Left renal cortex interstitium (tissue), 4 donors: ENCODE results near the gene CFAP46. TPM values are rescaled to one million over a fixed set of nuclear protein-coding genes. Genes with fewer than 3 reads are reported as not detected.
"Not testable (repeated sequence)": the region's sequence is repeated elsewhere in the genome, so short reads cannot be mapped to it uniquely, and the experiment has no call there.

ENCODE experiments used
- DNase-seq, 4 donors: peaks; one replicate each; pipeline ENCODE4 v3.0.0-alpha.2; 2013; ENCODE audit warnings: low read depth in 4 of 4, low spot score in 2 of 4, missing footprints in 1 of 4
- polyA plus RNA-seq, 4 donors: library from polyadenylated mRNA; unstranded; fragments of 120-200 nt; gene quantifications; one replicate each; pipeline ENCODE4 v1.2.1, GENCODE V29; 2013; ENCODE audit not compliant: insufficient read length in 4 of 4

The CFAP46 gene
- polyA plus RNA-seq, 4 donors: 6.2 to 12.3 (median 9.4) TPM

GRCh38 chr10:132850896-132851295, 91.5 kb downstream of the CFAP46 start:
- DNase-seq: no peak

DNA sequence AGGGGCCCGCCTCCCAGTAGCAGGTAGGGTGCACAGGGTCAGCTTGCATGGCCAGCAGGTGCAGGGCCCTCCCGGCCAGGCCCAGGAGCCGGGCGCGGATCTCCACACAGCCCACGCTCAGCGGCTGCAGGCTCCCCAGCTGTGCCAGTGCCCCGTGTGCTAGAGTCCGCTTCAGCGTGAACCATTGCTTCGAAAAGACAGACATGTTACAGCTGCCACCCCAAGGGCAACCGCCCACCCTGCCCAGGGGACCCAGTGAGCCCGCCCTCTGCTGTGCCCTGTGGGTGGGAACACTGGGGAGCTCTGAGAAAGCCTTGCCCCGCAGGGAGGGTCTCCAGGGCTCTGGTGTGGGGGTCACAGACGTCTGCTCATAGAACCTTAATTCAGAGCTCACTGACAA, 92.1 kb downstream of the CFAP46 start:
- no peak for DNase-seq

GRCh38 chr10:132849546-132850031, 92.8 kb downstream of the CFAP46 start:
- no peak for DNase-seq

DNA sequence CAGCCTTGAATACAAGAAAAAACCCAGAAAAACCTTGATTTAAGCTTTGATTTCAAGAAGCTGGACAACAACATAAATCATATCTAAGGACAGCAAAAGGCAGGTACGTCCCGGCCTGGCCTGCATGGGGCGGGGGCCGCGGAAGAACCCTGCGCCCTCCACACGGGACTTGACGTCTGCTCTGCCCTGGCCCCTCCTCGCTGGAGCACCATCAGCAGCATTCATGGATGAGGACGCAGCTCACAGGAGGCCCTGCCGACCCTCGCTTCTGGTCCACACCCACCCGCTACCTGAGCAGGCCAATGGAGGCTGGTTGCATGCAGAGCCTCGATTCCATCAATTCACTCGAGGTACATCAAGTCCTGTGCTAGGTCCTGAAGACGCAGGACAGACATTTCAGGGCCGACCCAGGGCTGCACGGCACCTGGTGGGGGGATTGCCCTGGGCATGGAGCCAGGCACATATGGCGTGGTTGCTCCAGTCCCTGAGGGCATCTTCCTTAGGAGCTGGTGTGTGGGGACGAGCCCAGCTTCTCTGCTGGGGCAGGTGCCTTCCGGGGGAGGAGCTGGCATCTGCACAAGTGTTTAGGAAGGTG, 93.3 kb downstream of the CFAP46 start:
- no peak for DNase-seq

DNA sequence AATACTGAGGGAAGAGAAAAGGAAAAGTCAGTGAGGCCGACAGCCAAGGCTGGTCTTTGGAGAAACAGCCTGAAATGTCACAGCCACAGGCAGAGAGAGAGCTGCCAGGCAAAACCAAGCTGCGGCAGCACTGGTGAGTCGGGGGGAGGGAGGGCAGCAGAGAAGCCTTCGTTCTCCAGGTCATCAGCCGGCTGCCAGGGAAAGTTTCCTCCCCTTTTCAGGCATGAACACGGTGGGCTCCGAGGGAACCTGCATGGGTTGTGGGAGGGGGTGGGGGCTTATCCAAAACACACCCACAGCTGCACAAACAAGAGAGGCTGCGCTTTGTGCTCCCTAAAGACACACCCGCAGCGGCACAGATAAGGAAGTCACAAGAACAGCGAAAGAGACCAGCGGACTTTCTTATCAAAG, 94.1 kb downstream of the CFAP46 start:
- DNase-seq: no peak

DNA sequence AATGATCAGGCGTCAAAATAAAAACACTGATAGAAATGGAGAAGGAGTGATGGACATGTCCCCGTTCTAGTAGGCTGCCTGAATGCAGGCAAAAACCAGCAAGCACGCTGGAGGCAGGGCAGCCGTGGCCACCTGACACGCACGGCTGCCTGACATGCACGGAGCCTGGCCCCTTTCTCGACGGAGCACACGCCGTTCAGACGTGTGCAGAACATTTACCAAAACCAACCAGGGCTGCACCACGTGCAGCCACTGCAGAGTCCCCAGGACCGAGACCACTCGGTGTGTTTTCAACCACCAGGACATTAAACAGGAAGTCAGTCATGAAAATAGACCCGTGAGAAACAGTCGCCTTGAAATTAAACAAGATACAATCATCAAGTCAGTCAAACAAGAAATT, 94.5 kb downstream of the CFAP46 start:
- peak in 1 of 4 donors; percentile 19 for DNase-seq

- no peak for DNase-seq
Observed at GRCh38 chr10:132847416-132847777, 95.0 kb downstream of the CFAP46 start.

GRCh38 chr10:132846631-132847415, 95.5 kb downstream of the CFAP46 start:
- no peak for DNase-seq

DNA sequence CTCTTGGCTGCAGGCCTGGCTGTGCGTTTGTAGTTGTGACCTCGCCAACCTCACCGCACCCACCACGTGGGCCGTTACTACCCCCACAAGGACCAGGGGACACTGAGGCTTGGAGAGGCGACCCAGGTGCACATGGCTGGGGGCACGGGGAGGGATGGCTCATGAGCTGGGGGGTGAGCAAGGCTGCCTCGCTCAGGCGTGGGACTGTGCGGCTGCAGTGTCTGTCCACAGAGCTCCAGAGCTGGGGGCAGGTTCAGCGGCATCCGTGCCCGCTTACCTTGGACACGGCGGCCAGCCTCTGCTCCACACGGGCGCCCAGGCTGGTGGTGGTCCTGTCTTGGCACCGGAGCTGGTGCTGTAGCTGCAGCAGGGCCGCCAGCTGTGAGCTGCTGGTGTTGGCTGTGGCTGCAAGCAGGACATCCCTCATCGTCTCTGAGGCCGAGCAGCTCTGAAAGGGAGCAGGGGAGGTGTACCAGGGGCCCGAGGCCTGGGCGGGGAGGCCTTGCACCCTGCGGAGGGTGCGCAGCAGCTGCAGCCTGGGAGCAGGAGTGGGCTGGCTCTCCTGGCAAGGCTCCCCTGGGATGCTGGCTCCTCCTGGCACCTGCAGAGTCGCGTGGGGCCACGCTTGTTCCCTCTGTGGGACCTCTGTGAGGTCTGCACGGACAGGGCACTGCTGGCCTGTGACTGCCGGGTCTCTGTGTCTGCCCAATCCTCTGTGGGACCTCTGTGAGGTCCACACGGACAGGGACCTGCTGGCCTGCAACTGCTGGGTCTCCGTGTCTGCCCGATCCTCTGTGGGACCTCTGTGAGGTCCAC, 96.4 kb downstream of the CFAP46 start:
- DNase-seq: no peak

DNA sequence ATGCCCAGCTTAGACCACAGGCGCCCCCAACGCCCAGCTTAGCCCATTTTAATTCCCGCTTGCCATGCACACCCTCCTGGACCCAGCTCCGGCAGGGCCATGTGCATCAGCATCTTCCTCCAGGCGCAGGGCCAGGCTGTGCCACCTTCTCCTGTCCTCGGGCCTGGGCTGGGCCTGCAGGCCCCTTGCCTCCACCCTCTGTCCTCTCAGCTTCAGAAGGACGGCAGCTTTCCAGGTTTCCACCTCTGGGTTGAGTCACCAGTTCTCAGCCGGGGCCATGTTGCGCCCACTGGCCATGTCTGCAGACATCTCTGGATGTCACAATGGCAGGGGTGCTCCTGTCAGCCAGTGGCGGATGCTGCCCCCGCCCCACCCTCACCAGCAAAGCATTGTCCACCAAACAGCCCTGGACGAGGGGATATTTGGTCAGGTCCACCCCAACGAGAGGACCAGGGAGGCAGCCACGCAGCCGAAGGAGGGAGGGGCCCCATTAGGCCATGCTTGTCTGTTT, 97.3 kb downstream of the CFAP46 start:
- no peak for DNase-seq

DNA sequence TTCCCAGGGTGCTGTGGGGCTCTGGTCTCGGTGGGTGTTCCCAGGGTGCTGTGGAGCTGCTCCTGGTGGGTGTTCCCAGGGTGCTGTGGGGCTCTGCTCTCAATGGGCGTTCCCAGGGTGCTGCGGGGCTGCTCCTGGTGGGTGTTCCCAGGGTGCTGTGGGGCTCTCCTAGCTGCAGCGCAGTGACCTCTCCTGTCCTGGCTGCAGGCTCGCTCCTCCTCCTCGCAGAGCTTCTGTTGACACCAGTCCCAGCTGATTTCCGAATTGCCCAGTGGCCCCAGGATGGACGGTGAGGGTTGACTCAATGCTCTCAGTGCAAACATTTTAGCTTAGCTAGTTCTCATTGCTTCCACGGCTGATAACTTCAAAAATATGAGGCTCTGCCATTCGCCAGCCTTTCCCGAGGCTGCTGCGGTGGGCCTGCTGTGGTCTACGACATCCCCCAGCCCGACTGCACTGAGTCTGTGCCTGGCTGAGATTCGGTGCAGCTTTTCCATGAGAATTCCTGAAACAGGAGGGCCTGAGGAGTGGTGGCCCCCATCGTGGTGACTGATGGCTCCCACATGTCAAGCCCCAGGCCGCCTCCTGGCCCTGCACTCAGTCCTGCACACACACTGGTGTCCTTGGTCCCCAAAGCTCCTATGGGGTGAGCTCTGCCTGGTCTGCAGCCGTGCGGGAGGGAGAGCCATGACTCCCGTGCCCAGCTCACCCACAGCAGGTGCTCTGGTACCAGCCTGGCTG, 98.1 kb downstream of the CFAP46 start:
- no peak for DNase-seq

DNA sequence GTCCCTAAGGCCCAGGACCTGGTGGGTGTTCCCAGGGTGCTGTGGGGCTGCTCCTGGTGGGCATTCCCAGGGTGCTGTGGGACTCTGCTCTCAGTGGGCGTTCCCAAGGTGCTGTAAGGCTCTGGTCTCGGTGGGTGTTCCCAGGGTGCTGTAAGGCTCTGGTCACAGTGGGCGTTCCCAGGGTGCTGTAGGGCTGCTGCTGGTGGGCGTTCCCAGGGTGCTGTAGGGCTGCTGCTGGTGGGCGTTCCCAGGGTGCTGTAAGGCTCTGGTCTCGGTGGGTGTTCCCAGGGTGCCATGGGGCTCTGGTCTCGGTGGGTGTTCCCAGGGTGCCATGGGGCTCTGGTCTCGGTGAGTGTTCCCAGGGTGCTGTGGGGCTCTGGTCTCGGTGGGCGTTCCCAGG, 99.1 kb downstream of the CFAP46 start:
- not testable (repeated sequence) for DNase-seq

DNA sequence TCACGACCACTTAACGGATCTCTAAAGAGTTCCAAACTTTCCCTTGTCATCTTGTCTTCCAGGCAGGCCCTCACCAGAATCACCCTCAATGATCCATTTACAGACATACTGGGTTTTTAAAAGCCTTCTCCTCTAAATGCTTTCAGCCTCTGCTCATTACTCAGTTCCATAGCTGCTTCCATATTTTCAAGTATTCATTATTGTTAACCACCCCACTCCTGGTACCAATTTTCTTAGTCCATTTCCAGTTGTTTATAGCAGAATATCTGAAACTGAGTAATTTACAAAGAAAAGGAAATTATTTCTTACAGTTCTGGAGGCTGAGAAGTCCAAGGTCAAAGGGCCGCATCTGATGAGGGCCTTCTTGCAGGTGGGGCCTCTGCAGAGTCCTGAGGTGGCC, 100.0 kb downstream of the CFAP46 start:
- no peak for DNase-seq

DNA sequence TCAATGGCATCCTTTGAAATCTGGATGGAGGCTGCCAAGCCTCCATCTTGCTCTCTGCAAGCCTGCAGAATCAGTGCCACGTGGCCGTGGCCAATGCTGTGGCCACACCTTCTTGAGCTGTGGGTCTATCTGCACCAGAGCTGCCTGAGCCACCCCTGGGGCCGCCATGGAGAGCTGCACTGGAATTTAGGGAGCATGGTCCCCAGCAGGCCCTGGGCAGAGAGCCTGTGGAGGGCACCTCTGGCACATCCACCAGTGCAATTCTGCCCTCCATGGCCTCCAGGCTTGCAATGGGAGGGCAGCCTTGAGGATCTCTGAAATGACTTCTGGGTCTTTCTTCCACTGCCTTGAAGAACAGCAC, 100.8 kb downstream of the CFAP46 start:
- DNase-seq: no peak

DNA sequence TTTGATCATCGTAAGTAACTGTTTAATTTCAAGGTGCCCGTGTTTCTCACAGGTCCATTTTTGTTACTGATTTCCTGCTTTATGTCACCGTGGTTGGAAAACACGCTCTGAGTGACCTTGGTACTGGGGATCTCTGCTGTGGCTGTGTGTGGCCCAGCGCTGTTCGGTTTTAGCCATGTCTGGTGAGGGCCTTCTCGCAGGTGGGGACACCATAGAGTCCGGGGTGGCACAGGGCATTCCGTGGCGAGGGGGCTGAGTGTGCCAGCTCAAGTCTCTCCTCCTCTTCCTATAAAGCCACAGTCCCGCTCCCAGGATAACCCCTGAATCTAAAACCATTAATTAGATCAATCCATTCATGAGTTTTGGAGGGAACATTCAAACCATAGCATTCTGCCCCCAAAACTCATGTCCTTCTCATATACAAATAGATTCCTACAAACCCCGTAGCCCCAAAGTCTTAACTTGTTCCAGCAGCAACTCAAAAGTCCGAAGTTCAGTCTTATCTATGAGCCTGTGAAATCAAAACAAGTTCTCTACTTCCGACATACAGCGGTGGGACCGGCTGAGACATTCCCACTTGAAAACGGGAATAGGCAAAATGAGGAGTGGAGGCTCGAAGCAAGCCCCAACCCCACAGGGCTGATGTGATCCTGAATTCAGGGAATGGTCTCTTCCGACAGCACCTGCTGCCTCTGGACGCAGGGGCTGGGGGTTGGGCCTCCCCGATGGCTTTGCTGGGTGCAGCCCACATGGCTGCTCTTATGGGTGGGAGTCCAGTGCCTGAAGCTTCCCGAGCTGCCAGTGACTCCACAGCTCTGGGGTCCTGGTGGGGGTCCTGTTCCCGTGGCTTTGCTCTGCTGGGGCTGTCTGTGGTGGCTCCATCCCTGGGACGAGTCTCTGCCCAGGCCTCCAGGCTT, 101.4 kb downstream of the CFAP46 start:
- no peak for DNase-seq

DNA sequence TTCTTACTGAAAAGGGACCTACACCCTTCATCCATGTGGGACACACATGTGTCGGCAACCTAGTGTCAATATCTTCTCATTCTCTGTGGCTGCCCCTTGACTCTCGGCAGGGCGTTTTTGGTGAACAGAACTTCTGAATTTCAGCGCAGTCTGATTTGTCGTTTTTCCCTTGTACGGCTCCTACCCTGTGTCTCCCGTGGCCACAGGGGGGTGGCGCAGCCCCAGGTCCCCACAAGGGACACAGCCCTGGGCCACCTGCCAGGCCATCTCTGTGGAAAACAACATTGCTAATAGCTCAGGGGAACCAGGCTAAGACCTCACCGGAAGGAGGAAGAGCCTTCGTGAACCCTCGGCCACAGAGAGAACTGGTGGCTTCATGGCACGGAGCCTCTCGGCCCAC, 103.3 kb downstream of the CFAP46 start:
- DNase-seq: no peak

- DNase-seq: no peak
Observed at GRCh38 chr10:132838346-132838970, 103.9 kb downstream of the CFAP46 start.

DNA sequence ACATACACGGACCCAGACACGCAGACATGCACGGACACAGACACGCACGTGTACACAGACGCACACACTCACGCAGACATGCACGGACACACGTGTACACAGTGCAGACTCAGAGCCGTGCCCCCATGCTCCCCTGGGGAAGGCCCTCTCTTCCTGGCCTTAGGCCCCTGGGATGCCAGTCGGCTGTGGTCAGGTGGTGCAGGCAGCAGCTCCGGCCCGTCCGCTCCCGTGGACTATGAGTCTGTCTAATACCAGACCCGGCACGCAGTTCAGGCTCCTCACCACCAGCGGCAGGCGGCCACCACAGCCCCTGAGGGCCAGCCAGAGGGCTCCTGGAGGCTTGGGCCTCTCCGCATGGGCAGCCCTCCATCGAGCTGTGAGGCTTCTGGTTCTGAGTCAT, 104.5 kb downstream of the CFAP46 start:
- no peak for DNase-seq
